G401.6 (cell line): ENCODE results near the gene CPTP.
"Not testable (repeated sequence)": the region's sequence is repeated elsewhere in the genome, so short reads cannot be mapped to it uniquely, and the experiment has no call there.

Experiments
- FAIRE-seq: peaks from 2 replicates; lab custom pipeline; 2012; peaks lifted over from hg19 to GRCh38; lab: Jason Lieb, UNC

The CPTP gene

GRCh38 chr1:1307261-1307922 is 17.2 kb upstream of the CPTP start:
- FAIRE-seq = no peak

GRCh38 chr1:1307923-1308755 is 16.5 kb upstream of the CPTP start, which contains the start of the genes ACAP3 and PUSL1:
Gene ACAP3 (minus strand): TSS chr1:1307930. CDS start chr1:1307815, 115 bp downstream.
Gene PUSL1 (plus strand): TSS chr1:1308597. CDS start chr1:1308644, 47 bp downstream.
- FAIRE-seq = no peak

GRCh38 chr1:1308756-1309250 is 15.8 kb upstream of the CPTP start:
- no peak for FAIRE-seq

DNA sequence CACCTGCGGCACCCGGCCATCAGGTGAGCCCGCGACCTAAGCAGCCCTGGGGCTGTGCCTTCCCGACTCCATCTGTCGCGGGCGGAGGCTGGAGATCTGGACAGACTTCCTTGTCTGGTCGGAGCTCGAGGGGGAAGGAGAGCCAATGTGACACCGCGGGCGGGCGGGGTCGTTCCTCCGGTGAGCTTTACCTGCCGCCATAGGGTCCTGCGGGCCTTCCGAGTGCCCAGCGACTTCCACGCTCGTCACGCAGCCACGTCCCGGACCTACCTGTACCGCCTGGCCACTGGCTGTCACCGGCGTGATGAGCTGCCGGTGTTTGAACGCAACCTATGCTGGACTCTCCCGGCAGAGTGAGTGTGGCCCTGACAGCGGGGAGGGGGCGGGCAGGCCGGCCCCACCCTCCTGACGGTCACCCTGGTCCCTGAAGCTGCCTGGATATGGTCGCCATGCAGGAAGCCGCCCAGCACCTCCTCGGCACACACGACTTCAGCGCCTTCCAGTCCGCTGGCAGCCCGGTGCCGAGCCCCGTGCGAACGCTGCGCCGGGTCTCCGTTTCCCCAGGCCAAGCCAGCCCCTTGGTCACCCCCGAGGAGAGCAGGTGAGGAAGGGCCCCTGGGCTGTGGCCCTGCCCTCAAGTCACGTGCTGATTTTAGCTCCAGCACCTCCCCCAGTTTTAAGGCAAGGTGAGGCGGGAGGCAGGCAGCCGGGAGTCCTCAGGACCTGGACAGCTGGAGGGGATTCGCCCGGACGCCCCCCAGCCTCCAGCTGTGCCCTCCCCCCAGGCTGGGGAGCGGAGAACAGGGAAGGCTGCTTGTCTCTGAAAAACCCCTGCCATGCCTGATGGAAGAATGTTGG is 15.1 kb upstream of the CPTP start:
- no peak for FAIRE-seq

- FAIRE-seq = no peak
These were observed 14.6 kb upstream of the CPTP start for GRCh38 chr1:1310109-1310385.

DNA sequence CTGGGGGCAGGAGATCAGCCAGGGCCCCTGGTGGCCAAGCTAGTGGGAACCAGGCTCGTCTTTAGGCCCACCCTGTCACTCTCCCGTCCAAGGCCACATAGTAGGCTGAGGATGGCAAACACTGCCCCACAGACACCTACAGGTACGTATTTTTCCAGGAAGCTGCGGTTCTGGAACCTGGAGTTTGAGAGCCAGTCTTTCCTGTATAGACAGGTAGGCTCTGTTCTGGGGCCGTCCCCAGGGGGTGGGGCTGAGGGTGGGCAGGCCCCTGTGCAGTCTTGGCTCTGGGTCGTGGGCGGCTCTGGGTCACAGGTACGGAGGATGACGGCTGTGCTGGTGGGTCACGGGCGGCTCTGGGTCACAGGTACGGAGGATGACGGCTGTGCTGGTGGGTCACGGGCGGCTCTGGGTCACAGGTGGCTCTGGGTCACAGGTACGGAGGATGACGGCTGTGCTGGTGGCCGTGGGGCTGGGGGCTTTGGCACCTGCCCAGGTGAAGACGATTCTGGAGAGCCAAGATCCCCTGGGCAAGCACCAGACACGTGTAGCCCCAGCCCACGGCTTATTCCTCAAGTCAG is 14.0 kb upstream of the CPTP start:
- no peak for FAIRE-seq

DNA sequence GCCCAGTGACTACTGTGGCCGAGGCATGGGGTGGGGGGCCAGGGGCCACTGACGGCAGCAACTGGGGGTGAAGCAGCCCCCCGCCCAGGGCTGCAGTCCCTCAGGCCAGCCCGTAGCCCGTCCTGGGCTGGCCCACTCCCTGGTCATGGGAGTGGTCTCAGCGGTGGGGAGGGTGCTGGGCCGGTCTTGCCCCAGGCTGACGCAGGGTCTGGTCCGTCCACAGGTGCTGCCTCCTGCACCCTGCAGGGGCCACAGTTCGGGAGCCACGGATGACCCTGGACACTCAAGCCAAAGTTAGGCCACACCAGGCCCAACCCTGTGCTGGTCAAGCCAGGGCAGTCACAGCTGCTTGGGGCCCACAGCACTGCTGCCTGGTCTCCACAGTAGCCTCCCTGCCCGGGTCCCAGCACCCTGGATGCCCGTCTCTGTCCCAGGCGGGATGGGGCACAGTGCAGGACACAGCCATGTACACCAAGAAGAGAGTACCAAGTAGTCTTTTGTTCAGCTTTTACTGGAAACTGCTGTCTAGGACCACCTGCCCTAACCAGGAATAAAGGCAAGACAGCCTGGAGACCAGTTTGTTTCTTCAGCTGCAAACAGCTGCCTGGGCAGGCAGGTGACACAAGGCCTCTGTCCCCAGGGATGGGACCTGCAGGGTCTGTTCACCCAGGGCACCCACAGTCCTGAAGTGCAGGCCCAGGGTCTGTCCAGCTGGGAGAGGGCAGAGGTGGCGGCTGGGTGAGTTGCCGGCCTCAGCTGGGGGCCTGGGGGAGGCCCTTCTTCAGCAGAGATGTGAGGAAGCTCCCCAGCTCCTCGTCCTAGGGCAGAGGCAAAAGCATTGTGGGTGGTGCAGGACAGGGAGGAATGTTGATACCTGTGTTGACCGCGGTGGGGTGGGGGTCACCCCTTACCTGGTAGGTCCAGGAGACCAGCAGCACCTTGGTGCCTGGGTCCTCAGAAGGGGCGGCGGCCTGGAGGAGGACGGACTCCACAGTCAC is 13.2 kb upstream of the CPTP start:
- FAIRE-seq = no peak

GRCh38 chr1:1312450-1313314 is 11.9 kb upstream of the CPTP start:
- no peak for FAIRE-seq

GRCh38 chr1:1313500-1314236 is 10.9 kb upstream of the CPTP start:
- FAIRE-seq = no peak

- FAIRE-seq = no peak
These were observed 10.4 kb upstream of the CPTP start for GRCh38 chr1:1314237-1314586.

GRCh38 chr1:1314678-1315335 is 9.8 kb upstream of the CPTP start:
- FAIRE-seq = no peak

GRCh38 chr1:1315435-1315954 is 9.1 kb upstream of the CPTP start:
- FAIRE-seq = no peak

- FAIRE-seq = not testable (repeated sequence)
These were observed 8.4 kb upstream of the CPTP start for GRCh38 chr1:1316199-1316598.

GRCh38 chr1:1317420-1317819 is 7.2 kb upstream of the CPTP start:
- no peak for FAIRE-seq

- FAIRE-seq = peak; percentile 79
These were observed 6.4 kb upstream of the CPTP start for GRCh38 chr1:1318131-1318652.

- FAIRE-seq = no peak
These were observed 5.6 kb upstream of the CPTP start for GRCh38 chr1:1318777-1319645.

DNA sequence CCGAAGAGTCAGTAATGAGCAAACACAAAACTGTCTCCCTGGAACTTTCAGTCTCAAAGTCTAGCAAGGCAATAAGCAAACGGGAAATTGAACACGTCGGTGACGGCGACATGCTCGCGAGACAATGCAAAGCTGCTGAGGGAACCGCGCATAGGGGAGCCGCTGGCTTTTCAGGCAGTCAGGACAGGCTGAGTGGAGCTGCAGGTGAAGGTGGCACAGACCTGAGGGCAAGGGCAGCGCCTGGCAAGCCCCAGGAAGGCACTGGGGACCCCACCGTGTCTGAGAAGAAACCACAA is 5.0 kb upstream of the CPTP start:
- FAIRE-seq = no peak
